Kidney epithelial cell (primary cell): Measurements from ENCODE around the gene CRKL. TPM values are rescaled to one million over a fixed set of nuclear protein-coding genes. Genes with fewer than 3 reads are reported as not detected.
A peak's percentile ranks its signal among the peaks of the same experiment; 100 is the strongest.

Experiments
- DNase-seq: peaks from one replicate; pipeline ENCODE4 v3.0.0-alpha.2; 2010; ENCODE audit warnings: low read depth
- H3K27me3 ChIP-seq: 2 replicates; pipeline ENCODE4 v1.6.0; 2011; ENCODE audit warnings: low read length; ENCODE audit not compliant: control insufficient read depth, insufficient read depth
- H3K36me3 ChIP-seq: 2 replicates; pipeline ENCODE4 v1.5.1; 2011; ENCODE audit warnings: low read length; ENCODE audit not compliant: control insufficient read depth, insufficient read depth
- H3K4me3 ChIP-seq: 2 replicates; pipeline ENCODE4 v1.5.1; 2011; ENCODE audit warnings: low read depth, mild to moderate bottlenecking, control low read depth, low read length
- total RNA-seq: library from RNA; depleted of rRNA; stranded (reverse); fragments of >200 nt; gene quantifications from 2 replicates; pipeline ENCODE4 v1.2.3, GENCODE V29; 2015
- TF ChIP-seq, protein P1 (sequence below): IDR thresholded peaks from 2 replicates; pipeline ENCODE4 v1.5.1; 2011; ENCODE audit warnings: mild to moderate bottlenecking, moderate library complexity, low read length, control low read depth, inconsistent platforms; ENCODE audit not compliant: insufficient read depth, poor library complexity, severe bottlenecking

The CRKL gene
- total RNA-seq, 1 donor from 2014 or later: 47.7 TPM

DNA sequence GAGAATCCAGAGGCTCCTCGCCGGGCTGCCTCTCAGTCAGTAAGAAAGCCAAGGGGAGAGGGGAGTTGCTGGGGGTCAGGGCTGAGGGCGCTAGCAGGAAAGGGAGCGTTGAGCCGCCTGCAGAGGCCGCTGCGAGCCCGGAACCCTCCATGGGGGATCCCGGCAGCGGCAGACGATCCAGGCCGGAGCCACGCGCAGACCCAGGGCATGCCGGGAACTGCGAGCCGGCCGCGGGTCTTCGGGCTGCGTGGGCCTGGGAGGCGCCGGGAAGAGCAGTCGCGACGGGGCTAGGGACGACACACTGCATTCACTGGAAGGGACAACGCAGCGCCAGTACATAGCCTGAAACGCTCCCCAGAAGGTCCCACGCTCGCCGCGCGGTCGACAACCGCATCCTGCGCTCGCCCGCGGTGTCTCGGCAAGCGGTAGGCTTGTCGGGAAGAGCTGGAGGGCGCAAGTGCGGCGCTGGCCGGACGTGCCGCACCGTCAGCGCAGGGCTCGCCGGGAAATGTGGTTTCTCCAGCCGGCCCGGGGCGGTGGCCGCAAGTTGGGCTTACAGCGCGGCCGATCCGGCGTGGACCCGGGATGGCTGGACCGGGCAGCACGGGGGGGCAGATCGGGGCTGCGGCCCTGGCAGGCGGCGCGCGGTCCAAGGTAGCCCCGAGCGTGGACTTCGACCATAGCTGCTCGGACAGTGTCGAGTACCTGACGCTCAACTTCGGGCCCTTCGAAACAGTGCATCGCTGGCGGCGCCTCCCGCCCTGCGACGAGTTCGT is 64.8 kb downstream of the CRKL start, which contains the start of gene LZTR1:
LZTR1 (plus strand) TSS at position 511 of the 776 bp plus-strand sequence; CDS start at position 586, 75 bp downstream.
- Histone ChIP-seq H3K36me3 (peaks cover 1% of the 10 kb centered on the region), H3K4me3 (peak within 1 kb of the TSS; percentile 80), H3K27me3 (no peaks in the 10 kb centered on the region)
- DNase-seq: peak; percentile 31
- TF ChIP-seq, protein P1, sequence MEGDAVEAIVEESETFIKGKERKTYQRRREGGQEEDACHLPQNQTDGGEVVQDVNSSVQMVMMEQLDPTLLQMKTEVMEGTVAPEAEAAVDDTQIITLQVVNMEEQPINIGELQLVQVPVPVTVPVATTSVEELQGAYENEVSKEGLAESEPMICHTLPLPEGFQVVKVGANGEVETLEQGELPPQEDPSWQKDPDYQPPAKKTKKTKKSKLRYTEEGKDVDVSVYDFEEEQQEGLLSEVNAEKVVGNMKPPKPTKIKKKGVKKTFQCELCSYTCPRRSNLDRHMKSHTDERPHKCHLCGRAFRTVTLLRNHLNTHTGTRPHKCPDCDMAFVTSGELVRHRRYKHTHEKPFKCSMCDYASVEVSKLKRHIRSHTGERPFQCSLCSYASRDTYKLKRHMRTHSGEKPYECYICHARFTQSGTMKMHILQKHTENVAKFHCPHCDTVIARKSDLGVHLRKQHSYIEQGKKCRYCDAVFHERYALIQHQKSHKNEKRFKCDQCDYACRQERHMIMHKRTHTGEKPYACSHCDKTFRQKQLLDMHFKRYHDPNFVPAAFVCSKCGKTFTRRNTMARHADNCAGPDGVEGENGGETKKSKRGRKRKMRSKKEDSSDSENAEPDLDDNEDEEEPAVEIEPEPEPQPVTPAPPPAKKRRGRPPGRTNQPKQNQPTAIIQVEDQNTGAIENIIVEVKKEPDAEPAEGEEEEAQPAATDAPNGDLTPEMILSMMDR: peak; percentile 71

DNA sequence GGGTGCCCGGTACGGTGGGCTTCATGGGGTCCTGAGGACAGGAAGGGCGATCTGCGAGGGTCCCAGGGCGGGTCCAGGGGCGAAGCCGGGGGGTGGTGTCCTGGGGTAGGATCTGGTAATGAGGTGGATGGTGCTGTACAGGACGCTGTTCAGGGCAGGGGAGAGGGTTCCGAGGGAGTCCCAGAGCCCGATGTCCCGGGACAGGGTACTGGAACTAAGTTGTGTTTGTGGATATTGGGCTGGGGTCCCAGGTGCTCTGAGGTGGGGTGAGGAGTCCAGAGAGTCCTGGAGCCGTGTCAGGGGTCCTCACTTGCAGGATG is 65.3 kb downstream of the CRKL start:
- TF ChIP-seq, protein P1: no peak
- Histone ChIP-seq H3K36me3 (peaks cover 1% of the 10 kb centered on the region), H3K27me3 (no peaks in the 10 kb centered on the region), H3K4me3 (peak overlapping the region; percentile 80)
- DNase-seq: no peak

DNA sequence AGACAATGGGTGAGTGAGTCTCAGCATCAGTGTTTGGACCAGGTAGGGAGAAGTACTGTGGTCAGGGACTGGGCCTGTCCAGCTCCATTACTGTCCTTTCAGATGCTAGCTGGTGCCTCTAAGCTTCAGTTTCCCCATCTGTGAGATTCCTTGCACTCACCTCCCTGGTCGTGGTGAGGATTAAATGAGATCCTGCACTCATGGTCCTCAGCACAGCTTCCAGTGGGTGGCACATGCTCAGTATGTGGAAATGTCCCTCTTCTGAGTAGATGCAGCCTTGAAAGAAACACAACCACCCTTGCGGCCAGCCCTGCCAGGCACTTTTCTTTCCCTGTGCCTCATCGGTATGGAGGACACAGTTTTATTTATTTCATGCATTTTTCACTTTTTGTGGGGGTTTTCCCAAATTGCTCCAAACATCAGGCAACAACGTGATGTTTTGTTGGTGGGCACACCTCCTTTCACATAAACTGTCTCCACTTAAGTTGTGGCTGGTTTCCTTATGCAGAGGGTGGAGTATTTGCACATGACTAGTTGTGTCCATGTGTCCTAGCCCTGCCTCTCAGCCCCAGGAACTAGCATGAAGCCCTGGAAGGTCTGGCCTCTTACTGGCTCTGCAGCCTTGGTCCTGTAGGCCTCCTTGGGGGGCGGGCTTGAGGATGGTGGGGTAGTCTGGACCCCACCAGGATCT is 66.0 kb downstream of the CRKL start:
- TF ChIP-seq, protein P1: no peak
- H3K36me3 ChIP-seq: peaks cover 1% of the 10 kb centered on the region
- no peak for DNase-seq
- peak overlapping the region; percentile 80 for H3K4me3 ChIP-seq
- no peaks in the 10 kb centered on the region for H3K27me3 ChIP-seq

DNA sequence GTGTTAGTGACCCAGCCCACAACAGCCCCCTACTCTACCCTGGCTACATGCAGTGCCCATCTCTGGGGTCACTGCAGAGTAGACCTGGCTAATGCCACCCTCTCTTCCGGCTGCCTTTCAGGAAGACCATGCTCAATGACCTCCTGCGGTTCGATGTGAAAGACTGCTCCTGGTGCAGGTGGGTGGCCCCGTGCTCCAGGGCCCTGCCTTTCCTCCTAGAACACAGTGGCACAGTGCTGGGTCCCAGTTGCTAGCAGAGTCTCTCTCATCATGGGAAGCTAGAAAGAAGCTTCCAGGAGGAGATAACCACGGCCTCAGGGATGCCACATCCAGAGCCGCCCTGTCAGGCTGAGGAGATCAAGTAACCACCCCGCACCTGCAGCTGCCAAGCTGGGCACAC is 68.5 kb downstream of the CRKL start:
- TF ChIP-seq, protein P1: no peak
- Histone ChIP-seq H3K4me3 (no peak overlapping the region), H3K36me3 (peaks cover 1% of the 10 kb centered on the region), H3K27me3 (no peaks in the 10 kb centered on the region)
- no peak for DNase-seq

DNA sequence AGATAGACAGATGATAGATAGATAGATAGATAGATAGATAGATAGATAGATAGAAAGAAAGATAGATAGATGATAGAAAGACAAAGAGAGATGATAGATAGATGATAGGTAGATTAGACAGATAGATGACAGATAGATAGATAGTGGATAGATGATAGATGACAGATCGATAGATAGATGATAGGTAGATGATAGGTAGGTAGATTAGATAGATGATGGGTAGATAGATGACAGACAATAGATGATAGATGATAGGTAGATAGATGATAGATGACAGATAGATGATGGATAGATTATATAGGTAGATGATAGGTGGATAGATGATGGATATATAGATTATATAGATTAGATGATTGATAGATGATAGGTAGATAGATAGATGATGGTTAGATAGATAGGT is 69.2 kb downstream of the CRKL start:
- no peak overlapping the region for H3K4me3 ChIP-seq
- no peaks in the 10 kb centered on the region for H3K27me3 ChIP-seq
- no peak for DNase-seq
- TF ChIP-seq, protein P1: no peak
- H3K36me3 ChIP-seq: peaks cover 1% of the 10 kb centered on the region
